HG02943 (cell line): Measurements from ENCODE around the gene HJURP.

Source experiments
- ATAC-seq: cut with Tn5 transposase; IDR thresholded peaks from one replicate; pipeline ENCODE4 v1.9.1; 2021; ENCODE audit warnings: mild to moderate bottlenecking, low read depth, moderate library complexity; ENCODE audit not compliant: unreplicated experiment

Gene HJURP

GRCh38 chr2:233831861-233832260 lies 22.5 kb downstream of the HJURP start:
- no peak for ATAC-seq

DNA sequence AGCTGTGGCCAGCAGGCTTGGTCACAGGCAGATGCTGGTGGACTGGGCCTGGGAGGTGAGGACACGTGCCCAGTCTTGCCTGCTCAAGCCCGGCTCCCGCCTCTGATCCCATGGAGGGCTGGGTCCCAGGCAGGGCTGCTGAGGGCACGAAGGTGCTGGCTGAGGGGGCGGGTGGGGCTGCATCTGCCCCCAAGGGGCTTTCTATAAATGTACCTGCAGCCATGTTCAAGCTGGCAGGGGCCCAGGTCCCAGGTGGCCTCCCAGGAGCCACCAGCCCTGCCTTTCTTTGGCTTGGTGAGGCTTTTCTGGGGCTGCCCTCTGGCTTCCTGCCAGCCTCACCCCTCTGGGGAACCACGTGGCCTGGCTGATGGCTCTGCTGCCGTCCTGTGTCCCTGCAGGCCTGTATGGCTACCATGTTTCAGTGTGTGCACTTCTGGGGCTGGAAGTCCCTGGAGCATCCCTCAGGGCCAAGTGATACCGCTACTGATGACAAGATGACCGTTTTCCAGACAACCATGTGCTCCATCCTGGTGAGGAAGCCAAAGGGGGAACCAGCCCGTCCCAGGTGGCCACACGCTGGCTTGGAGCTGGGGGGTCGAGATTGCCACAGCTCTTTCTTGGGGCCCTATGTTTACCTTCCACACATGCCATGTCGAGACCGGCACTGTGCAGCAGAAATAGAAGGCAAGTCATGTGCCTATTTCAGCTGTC lies 23.2 kb downstream of the HJURP start:
- no peak for ATAC-seq

DNA sequence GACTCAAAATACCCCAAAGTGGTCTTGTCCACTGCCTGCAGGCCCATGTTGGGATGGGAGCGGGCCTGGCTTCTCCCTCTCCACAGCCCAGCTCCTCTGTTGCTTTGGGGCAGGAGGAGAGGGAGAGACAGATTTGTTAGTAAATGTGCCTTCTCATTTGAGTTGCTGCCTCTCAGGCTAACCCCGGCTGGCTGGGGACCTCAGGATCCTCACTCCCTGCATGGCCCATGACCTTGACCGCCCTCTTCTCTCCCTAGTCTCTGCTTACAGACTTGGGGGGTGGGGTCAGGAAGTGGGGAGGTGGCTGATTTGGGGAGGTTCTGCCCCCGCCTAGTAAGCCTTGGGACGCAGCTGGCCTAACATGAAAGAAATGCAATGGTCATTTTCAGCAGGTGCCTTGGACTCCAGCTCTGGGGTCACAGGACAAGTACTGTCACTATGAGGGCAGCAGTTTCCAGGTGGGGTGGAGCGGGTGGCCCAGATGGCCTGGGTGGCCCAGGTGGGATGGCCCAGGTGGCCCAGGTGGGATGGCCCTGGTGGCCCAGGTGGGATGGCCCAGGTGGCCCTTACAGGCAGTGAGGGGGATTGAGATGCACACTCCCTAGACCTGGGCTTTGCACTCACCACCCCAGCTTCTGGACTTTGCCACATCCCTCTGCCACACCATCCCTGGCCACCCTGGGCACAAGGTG lies 24.1 kb downstream of the HJURP start:
- no peak for ATAC-seq

- no peak for ATAC-seq
Observed at GRCh38 chr2:233829193-233830110, 24.9 kb downstream of the HJURP start.

- no peak for ATAC-seq
Observed at GRCh38 chr2:233828546-233829192, 25.7 kb downstream of the HJURP start.

GRCh38 chr2:233824373-233824772 lies 30.0 kb downstream of the HJURP start:
- no peak for ATAC-seq

- ATAC-seq, result no peak
Observed at GRCh38 chr2:233823731-233824121, 30.6 kb downstream of the HJURP start.

DNA sequence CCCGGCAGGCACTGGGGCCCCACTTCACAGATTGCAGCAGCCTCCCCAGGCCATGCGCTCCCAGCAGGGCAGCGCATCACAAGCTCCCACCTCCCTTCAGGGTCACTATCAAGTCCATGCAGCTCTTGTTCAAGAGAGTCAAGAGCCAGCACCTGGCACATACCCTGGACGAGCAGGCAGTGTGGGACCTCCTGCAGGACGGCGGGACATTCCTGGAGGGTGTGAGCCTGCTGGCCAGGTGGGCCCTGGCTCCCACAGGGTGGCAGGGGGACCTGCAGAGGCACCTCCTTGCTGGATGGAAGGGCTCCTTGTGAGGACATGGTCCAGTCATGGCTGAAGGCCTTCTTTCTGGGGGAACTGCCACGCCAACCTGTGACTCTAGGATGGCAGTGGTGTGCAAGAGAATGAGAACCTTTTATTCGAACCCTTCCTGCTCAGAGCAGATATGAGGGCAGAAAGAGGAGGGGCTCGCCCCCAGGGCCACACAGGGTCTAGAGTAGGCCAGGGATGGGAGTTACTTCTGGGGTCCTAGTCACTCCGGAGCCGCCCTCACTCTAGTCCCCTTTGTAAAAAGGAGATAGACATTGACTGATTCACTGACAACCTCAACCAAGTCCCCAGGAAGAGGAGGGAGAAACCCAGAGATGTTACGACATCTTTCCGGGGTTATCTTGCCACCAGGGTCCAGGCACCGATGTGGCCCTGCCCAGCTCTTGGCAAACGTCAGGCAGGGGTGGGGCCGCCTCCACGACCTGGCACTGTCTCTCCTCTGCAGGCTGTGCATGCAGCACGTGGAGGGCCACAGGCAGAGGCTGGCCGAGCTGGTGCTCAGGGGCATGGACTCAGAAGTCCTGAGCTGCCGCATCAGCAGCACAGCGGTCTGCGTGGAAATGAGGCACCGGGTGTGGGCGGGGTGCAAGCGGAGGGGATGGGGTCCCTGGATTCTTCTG lies 31.3 kb downstream of the HJURP start:
- no peak for ATAC-seq

DNA sequence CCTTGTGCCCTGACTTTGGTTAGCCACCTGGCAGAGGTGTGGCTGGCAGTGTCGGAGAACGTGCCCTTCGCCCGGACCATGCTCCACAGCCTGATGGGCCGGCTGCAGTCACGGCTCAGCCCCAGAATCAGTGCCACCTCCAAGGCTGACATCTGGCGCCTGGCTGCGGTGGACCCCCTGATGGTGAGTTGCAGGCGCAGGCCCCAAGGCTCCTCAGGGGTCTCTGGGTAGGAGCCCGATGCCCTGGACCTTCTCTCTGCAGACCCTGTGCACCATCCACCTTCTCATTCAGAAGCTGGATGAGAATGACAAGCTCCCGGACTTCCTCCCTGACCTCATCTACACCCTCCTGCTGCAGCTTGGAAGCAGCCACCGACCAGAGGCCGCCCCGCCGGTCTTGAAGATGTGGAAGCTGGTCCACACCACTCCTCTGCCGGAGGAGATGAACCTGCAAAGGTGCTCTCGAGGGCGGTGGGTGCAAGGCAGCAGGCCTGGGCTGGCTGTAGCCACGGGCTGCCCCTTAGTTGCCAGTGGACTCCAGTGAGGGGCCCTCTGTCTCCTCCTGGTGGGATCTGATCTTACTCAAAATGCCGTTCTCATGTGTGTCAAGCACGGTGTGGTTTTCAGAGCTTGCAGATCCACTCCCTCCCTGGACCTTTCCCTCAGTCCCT lies 32.1 kb downstream of the HJURP start:
- no peak for ATAC-seq

DNA sequence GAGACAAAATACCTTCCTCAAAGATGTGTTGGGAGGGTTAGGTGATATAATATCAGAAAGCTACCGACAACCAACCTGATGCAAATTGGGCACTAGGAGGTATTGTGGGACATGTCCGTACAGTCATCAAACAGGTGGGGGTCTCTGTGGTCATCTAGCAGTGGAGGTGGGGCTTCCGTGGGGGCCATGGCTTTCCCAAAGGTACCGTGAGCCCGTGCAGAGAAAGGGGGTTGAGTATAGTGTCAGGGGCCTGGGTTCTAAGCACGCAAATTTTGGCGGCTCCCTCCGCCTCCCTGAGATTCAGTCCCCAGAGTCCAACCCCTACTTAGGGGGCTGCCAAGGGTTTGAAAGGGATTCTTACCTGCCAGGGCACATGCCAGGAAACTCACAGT lies 32.6 kb downstream of the HJURP start:
- no peak for ATAC-seq

- ATAC-seq, result no peak
Observed at GRCh38 chr2:233821196-233821595, 33.1 kb downstream of the HJURP start.

DNA sequence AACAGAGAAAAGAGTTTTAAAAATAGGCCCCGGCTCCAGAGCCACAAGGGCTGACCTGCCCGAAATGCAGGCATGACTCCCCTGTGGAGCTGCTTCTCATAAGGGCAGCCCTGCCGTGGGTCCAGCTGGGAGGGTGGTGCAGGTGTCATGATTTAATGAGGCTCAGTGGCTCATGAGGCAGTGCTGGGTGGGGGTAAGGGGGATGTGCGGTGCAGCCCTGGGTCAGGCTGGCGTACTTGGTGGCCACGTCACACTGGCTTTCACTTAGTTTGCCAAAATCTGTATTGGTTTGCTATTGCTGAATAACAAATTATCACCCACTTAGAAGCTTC lies 33.6 kb downstream of the HJURP start:
- ATAC-seq, result no peak

GRCh38 chr2:233819884-233820773 lies 34.2 kb downstream of the HJURP start:
- ATAC-seq, result no peak

- no peak for ATAC-seq
Observed at GRCh38 chr2:233818639-233819621, 35.4 kb downstream of the HJURP start.

GRCh38 chr2:233817995-233818638 lies 36.2 kb downstream of the HJURP start:
- ATAC-seq, result no peak

GRCh38 chr2:233817361-233817911 lies 36.9 kb downstream of the HJURP start:
- ATAC-seq, result no peak
